ENCODE measurements around the gene SLC17A7. TPM values are rescaled to one million over a fixed set of nuclear protein-coding genes. Genes with fewer than 3 reads are reported as not detected.

SLC17A7 gene
- total and polyA plus RNA-seq, 2 of the 8 experiments (the other 6 are each of a cell fraction or from before 2014, with no cell fraction given) = 2.7 to 3.0 TPM

DNA sequence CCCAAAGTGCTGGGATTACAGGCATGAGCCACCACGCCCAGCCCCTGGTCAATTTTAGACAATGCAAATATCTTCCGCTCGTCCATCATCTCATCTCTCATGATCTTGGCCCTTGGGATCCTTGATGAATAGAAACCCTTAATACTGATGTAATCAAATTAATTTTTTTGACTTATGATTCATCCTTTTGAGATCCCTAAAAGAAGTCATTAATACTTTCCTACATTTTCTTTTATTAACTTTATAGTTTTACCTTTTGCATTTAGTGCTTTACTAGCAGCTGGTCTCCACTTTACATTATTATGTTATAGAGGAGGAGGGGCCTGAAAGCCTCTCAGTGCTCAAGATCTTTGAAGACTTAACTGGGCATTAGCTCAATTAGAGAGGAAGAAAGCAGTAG, 60.9 kb downstream of the SLC17A7 start (continued):
- TF ChIP-seq GABPA (IDR thresholded peaks at IDR 0.05; ENCODE audit: borderline replicate concordance, insufficient read depth, low read length) (no peak), CEBPB (IDR thresholded peaks at IDR 0.05; ENCODE audit: low read depth, low read length) (no peak), RFX5 (IDR thresholded peaks at IDR 0.05; ENCODE audit: borderline replicate concordance, low read depth, low read length) (no peak)
- TF ChIP-seq, protein P1, sequence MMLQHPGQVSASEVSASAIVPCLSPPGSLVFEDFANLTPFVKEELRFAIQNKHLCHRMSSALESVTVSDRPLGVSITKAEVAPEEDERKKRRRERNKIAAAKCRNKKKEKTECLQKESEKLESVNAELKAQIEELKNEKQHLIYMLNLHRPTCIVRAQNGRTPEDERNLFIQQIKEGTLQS (IDR thresholded peaks at IDR 0.05; ENCODE audit: insufficient read depth, low read depth, low read length) = no peak
- TF ChIP-seq, protein P2, sequence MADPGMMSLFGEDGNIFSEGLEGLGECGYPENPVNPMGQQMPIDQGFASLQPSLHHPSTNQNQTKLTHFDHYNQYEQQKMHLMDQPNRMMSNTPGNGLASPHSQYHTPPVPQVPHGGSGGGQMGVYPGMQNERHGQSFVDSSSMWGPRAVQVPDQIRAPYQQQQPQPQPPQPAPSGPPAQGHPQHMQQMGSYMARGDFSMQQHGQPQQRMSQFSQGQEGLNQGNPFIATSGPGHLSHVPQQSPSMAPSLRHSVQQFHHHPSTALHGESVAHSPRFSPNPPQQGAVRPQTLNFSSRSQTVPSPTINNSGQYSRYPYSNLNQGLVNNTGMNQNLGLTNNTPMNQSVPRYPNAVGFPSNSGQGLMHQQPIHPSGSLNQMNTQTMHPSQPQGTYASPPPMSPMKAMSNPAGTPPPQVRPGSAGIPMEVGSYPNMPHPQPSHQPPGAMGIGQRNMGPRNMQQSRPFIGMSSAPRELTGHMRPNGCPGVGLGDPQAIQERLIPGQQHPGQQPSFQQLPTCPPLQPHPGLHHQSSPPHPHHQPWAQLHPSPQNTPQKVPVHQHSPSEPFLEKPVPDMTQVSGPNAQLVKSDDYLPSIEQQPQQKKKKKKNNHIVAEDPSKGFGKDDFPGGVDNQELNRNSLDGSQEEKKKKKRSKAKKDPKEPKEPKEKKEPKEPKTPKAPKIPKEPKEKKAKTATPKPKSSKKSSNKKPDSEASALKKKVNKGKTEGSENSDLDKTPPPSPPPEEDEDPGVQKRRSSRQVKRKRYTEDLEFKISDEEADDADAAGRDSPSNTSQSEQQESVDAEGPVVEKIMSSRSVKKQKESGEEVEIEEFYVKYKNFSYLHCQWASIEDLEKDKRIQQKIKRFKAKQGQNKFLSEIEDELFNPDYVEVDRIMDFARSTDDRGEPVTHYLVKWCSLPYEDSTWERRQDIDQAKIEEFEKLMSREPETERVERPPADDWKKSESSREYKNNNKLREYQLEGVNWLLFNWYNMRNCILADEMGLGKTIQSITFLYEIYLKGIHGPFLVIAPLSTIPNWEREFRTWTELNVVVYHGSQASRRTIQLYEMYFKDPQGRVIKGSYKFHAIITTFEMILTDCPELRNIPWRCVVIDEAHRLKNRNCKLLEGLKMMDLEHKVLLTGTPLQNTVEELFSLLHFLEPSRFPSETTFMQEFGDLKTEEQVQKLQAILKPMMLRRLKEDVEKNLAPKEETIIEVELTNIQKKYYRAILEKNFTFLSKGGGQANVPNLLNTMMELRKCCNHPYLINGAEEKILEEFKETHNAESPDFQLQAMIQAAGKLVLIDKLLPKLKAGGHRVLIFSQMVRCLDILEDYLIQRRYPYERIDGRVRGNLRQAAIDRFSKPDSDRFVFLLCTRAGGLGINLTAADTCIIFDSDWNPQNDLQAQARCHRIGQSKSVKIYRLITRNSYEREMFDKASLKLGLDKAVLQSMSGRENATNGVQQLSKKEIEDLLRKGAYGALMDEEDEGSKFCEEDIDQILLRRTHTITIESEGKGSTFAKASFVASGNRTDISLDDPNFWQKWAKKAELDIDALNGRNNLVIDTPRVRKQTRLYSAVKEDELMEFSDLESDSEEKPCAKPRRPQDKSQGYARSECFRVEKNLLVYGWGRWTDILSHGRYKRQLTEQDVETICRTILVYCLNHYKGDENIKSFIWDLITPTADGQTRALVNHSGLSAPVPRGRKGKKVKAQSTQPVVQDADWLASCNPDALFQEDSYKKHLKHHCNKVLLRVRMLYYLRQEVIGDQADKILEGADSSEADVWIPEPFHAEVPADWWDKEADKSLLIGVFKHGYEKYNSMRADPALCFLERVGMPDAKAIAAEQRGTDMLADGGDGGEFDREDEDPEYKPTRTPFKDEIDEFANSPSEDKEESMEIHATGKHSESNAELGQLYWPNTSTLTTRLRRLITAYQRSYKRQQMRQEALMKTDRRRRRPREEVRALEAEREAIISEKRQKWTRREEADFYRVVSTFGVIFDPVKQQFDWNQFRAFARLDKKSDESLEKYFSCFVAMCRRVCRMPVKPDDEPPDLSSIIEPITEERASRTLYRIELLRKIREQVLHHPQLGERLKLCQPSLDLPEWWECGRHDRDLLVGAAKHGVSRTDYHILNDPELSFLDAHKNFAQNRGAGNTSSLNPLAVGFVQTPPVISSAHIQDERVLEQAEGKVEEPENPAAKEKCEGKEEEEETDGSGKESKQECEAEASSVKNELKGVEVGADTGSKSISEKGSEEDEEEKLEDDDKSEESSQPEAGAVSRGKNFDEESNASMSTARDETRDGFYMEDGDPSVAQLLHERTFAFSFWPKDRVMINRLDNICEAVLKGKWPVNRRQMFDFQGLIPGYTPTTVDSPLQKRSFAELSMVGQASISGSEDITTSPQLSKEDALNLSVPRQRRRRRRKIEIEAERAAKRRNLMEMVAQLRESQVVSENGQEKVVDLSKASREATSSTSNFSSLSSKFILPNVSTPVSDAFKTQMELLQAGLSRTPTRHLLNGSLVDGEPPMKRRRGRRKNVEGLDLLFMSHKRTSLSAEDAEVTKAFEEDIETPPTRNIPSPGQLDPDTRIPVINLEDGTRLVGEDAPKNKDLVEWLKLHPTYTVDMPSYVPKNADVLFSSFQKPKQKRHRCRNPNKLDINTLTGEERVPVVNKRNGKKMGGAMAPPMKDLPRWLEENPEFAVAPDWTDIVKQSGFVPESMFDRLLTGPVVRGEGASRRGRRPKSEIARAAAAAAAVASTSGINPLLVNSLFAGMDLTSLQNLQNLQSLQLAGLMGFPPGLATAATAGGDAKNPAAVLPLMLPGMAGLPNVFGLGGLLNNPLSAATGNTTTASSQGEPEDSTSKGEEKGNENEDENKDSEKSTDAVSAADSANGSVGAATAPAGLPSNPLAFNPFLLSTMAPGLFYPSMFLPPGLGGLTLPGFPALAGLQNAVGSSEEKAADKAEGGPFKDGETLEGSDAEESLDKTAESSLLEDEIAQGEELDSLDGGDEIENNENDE (IDR thresholded peaks at IDR 0.05; ENCODE audit: insufficient replicate concordance, low read length) = no peak
- TF ChIP-seq, protein P3, sequence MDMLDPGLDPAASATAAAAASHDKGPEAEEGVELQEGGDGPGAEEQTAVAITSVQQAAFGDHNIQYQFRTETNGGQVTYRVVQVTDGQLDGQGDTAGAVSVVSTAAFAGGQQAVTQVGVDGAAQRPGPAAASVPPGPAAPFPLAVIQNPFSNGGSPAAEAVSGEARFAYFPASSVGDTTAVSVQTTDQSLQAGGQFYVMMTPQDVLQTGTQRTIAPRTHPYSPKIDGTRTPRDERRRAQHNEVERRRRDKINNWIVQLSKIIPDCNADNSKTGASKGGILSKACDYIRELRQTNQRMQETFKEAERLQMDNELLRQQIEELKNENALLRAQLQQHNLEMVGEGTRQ (IDR thresholded peaks at IDR 0.05; ENCODE audit: low read length) = no peak
